Activated T-cell treated with anti-CD3 and anti-CD28 coated beads for 48 hours (primary cell): ENCODE measurements around the gene SLC35E1.
"Not testable (repeated sequence)": the region's sequence is repeated elsewhere in the genome, so short reads cannot be mapped to it uniquely, and the experiment has no call there.

Experiments
- DNase-seq: peaks from one replicate; pipeline ENCODE4 v3.0.0-alpha.2; 2020; ENCODE audit warnings: low read depth

The SLC35E1 gene

GRCh38 chr19:16581145-16581970 is 9.1 kb upstream of the SLC35E1 start:
- no peak for DNase-seq

- DNase-seq, result no peak
These were observed 7.2 kb upstream of the SLC35E1 start for GRCh38 chr19:16579381-16579780.

- DNase-seq, result no peak
These were observed 5.3 kb upstream of the SLC35E1 start for GRCh38 chr19:16577531-16577985.

GRCh38 chr19:16576690-16577530 is 4.7 kb upstream of the SLC35E1 start:
- no peak for DNase-seq

- no peak for DNase-seq
These were observed 3.9 kb upstream of the SLC35E1 start for GRCh38 chr19:16575861-16576689.

- no peak for DNase-seq
These were observed 3.1 kb upstream of the SLC35E1 start for GRCh38 chr19:16575282-16575681.

- no peak for DNase-seq
These were observed 1.7 kb upstream of the SLC35E1 start for GRCh38 chr19:16573925-16574324.

- no peak for DNase-seq
These were observed 1.1 kb upstream of the SLC35E1 start for GRCh38 chr19:16573296-16573695.

GRCh38 chr19:16571822-16572331 is 338 bp downstream of the SLC35E1 start:
- DNase-seq, result no peak

GRCh38 chr19:16571283-16571682 is 932 bp downstream of the SLC35E1 start:
- no peak for DNase-seq

- DNase-seq, result no peak
These were observed 2.5 kb downstream of the SLC35E1 start for GRCh38 chr19:16569609-16570320.

GRCh38 chr19:16566702-16567101 is 5.5 kb downstream of the SLC35E1 start:
- DNase-seq, result no peak

GRCh38 chr19:16566161-16566560 is 6.1 kb downstream of the SLC35E1 start:
- peak; percentile 53 for DNase-seq

- DNase-seq, result no peak
These were observed 7.4 kb downstream of the SLC35E1 start for GRCh38 chr19:16564842-16565241.

- no peak for DNase-seq
These were observed 9.6 kb downstream of the SLC35E1 start for GRCh38 chr19:16562608-16563025.

- DNase-seq, result no peak
These were observed 10.8 kb downstream of the SLC35E1 start for GRCh38 chr19:16561382-16561781.

- no peak for DNase-seq
These were observed 12.4 kb downstream of the SLC35E1 start for GRCh38 chr19:16559780-16560276.

GRCh38 chr19:16554776-16555175 is 17.4 kb downstream of the SLC35E1 start:
- DNase-seq, result no peak

GRCh38 chr19:16551902-16552301 is 20.3 kb downstream of the SLC35E1 start:
- DNase-seq, result not testable (repeated sequence)

GRCh38 chr19:16548956-16549355 is 23.3 kb downstream of the SLC35E1 start:
- DNase-seq, result no peak
